WERI-Rb-1 (cell line): ENCODE measurements around the gene NTN1.

Source experiments
- DNase-seq: peaks from one replicate; pipeline ENCODE4 v3.0.0-alpha.2; 2020
- H3K27ac ChIP-seq: fragments of 250-450 bp; sonication (Bioruptor Pico); 2 replicates; pipeline ENCODE4 v1.5.1; 2020; ENCODE audit warnings: mild to moderate bottlenecking, moderate library complexity
- H3K27me3 ChIP-seq: fragments of 250-450 bp; sonication (Bioruptor Pico); 2 replicates; pipeline ENCODE4 v1.5.1; 2021; ENCODE audit warnings: mild to moderate bottlenecking, low read depth, moderate library complexity; ENCODE audit not compliant: insufficient read depth, severe bottlenecking
- H3K36me3 ChIP-seq: fragments of 250-450 bp; sonication (Bioruptor Pico); 2 replicates; pipeline ENCODE4 v1.5.1; 2020; ENCODE audit warnings: mild to moderate bottlenecking, moderate library complexity
- H3K4me3 ChIP-seq: 2 replicates; pipeline ENCODE4 v1.5.1; 2011; ENCODE audit warnings: low read depth, mild to moderate bottlenecking, control low read depth, low read length
- H3K9me3 ChIP-seq: fragments of 250-450 bp; sonication (Bioruptor Pico); 2 replicates; pipeline ENCODE4 v1.5.1; 2021; ENCODE audit warnings: mild to moderate bottlenecking, moderate library complexity; ENCODE audit not compliant: severe bottlenecking
- TF ChIP-seq, protein P1 (sequence below): IDR thresholded peaks from 2 replicates; pipeline ENCODE4 v1.5.1; 2011; ENCODE audit warnings: low read depth, mild to moderate bottlenecking, control low read depth, inconsistent platforms, low read length

The NTN1 gene

GRCh38 chr17:9226130-9226793 is 205.0 kb downstream of the NTN1 start:
- TF ChIP-seq, protein P1, sequence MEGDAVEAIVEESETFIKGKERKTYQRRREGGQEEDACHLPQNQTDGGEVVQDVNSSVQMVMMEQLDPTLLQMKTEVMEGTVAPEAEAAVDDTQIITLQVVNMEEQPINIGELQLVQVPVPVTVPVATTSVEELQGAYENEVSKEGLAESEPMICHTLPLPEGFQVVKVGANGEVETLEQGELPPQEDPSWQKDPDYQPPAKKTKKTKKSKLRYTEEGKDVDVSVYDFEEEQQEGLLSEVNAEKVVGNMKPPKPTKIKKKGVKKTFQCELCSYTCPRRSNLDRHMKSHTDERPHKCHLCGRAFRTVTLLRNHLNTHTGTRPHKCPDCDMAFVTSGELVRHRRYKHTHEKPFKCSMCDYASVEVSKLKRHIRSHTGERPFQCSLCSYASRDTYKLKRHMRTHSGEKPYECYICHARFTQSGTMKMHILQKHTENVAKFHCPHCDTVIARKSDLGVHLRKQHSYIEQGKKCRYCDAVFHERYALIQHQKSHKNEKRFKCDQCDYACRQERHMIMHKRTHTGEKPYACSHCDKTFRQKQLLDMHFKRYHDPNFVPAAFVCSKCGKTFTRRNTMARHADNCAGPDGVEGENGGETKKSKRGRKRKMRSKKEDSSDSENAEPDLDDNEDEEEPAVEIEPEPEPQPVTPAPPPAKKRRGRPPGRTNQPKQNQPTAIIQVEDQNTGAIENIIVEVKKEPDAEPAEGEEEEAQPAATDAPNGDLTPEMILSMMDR: no peak
- no peak overlapping the region for H3K27ac ChIP-seq
- no peaks in the 10 kb centered on the region for H3K9me3 ChIP-seq
- H3K36me3 ChIP-seq: no peaks in the 10 kb centered on the region
- H3K27me3 ChIP-seq: no peaks in the 10 kb centered on the region
- H3K4me3 ChIP-seq: no peak overlapping the region
- DNase-seq: no peak

GRCh38 chr17:9226794-9227135 is 205.5 kb downstream of the NTN1 start:
- TF ChIP-seq, protein P1: no peak
- no peaks in the 10 kb centered on the region for H3K27me3 ChIP-seq
- DNase-seq: no peak

GRCh38 chr17:9227819-9228407 is 206.6 kb downstream of the NTN1 start:
- Histone ChIP-seq H3K27ac (no peak overlapping the region), H3K4me3 (no peak overlapping the region), H3K36me3 (no peaks in the 10 kb centered on the region), H3K27me3 (no peaks in the 10 kb centered on the region), H3K9me3 (no peaks in the 10 kb centered on the region)
- TF ChIP-seq, protein P1: no peak
- DNase-seq: no peak

More at GRCh38 chr17:9226794-9227135, 205.5 kb downstream of the NTN1 start:
- Histone ChIP-seq H3K9me3 (no peaks in the 10 kb centered on the region), H3K36me3 (no peaks in the 10 kb centered on the region), H3K4me3 (no peak overlapping the region), H3K27ac (no peak overlapping the region)

- H3K27ac ChIP-seq: no peak overlapping the region
- no peak for DNase-seq
- TF ChIP-seq, protein P1: no peak
- H3K4me3 ChIP-seq: no peak overlapping the region
- H3K36me3 ChIP-seq: no peaks in the 10 kb centered on the region
- H3K27me3 ChIP-seq: no peaks in the 10 kb centered on the region
- no peaks in the 10 kb centered on the region for H3K9me3 ChIP-seq
Measured at GRCh38 chr17:9228408-9229159, 207.3 kb downstream of the NTN1 start.

DNA sequence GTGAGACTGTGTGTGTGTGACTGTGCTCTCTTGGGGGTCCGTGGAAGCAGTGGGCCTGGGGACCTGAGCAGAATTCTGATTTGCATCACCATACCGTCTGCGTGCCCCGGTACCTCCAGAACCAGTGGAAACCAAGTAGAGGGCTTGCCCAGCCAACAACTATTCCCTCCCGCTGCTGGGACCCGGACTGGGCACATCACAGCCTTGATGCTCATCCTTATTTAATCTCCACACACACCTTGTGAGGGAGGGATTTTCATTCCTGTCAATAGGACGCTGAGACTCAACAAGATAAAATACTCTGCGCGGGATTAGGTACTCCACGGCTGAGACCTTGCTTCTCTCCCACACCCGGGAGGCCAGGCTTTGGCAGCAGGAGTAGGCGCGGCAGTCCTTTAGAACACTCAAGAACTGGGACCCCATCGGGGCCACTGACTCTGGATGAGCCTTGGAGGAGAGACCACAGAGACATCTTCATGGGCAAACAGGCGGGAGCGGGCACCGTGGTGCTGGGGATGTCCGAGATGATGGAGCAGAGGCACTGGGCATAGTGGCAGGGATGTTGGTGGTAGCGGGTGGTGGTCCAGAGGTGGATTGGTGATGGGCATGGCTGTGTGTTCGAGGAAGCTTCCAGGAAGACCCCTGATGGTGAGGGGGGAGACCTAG is 208.0 kb downstream of the NTN1 start:
- no peak overlapping the region for H3K4me3 ChIP-seq
- no peaks in the 10 kb centered on the region for H3K27me3 ChIP-seq
- no peak for DNase-seq
- H3K27ac ChIP-seq: no peak overlapping the region
- no peaks in the 10 kb centered on the region for H3K9me3 ChIP-seq
- H3K36me3 ChIP-seq: no peaks in the 10 kb centered on the region
- TF ChIP-seq, protein P1: no peak
